ENCODE data around the gene ZNF280A. TPM values are rescaled to one million over a fixed set of nuclear protein-coding genes. Genes with fewer than 3 reads are reported as not detected.

ZNF280A gene
- polyA plus RNA-seq, 3 donors = not detected

- Mint-ChIP-seq H3K9me3 (peaks cover 0 to 4% (median 0%) of the 10 kb centered on the region in 7 donors), H3K27ac (no peak overlapping the region), H3K4me3 (no peak overlapping the region), H3K4me1 (peaks cover 7% of the 10 kb centered on the region), H3K27me3 (ENCODE audit: low read depth in 3 of 3) (peaks cover 2 to 8% (median 4%) of the 10 kb centered on the region in 3 donors), H3K36me3 (no peaks in the 10 kb centered on the region)
- Histone ChIP-seq H3K4me1 (ENCODE audit: control insufficient read depth in 1 of 2, insufficient read depth in 2 of 2, low read length in 2 of 2) (peaks cover 8 to 11% of the 10 kb centered on the region in 2 donors), H3K9ac (ENCODE audit: insufficient read depth, low read length, poor library complexity, severe bottlenecking) (no peak overlapping the region), H4K20me1 (ENCODE audit: insufficient read depth, low read length) (no peaks in the 10 kb centered on the region), H3K9me3 (replicated peaks in 1 of 2; ENCODE audit: control insufficient read depth in 1 of 2, insufficient read depth in 1 of 2, low read length in 2 of 2) (no peaks in the 10 kb centered on the region), H3K4me3 (replicated peaks in 1 of 3; ENCODE audit: low read depth in 2 of 3, low read length in 3 of 3) (no peak overlapping the region), H3K4me2 (replicated peaks; ENCODE audit: extremely low read depth, low read length, poor library complexity, severe bottlenecking) (no peak overlapping the region), H2AFZ (ENCODE audit: insufficient read depth, low read depth, low read length, poor library complexity, severe bottlenecking) (no peak overlapping the region), H3K27me3 (ENCODE audit: control insufficient read depth in 2 of 2, insufficient read depth in 2 of 2, low read length in 2 of 2) (no peaks in the 10 kb centered on the region), H3K36me3 (replicated peaks in 1 of 2; ENCODE audit: control insufficient read depth in 1 of 2, insufficient read depth in 2 of 2, low read length in 2 of 2) (no peaks in the 10 kb centered on the region), H3K79me2 (ENCODE audit: insufficient read depth, low read length) (no peaks in the 10 kb centered on the region), H3K27ac (ENCODE audit: low read depth in 1 of 2, low read length in 2 of 2) (no peak overlapping the region)
- TF ChIP-seq CTCF (IDR thresholded peaks at IDR 0.05) = no peak
- intact Hi-C loops (cut with micrococcal nuclease) = no loop called here
- no peak for DNase-seq
- WGBS (ENCODE audit: insufficient coverage) = 91% methylated on average over 5 of the region's 12 CpGs
Measured at GRCh38 chr22:22520667-22521602, 865 bp upstream of the ZNF280A start.

- no peak overlapping the region for H3K4me3 Mint-ChIP-seq
- no peaks in the 10 kb centered on the region for H3K36me3 ChIP-seq (replicated peaks in 1 of 2; ENCODE audit: control insufficient read depth in 1 of 2, insufficient read depth in 2 of 2, low read length in 2 of 2)
- no peaks in the 10 kb centered on the region for H3K4me1 Mint-ChIP-seq
- H3K79me2 ChIP-seq (ENCODE audit: insufficient read depth, low read length) = no peaks in the 10 kb centered on the region
- H3K27ac Mint-ChIP-seq = no peak overlapping the region
- no peak overlapping the region for H3K4me3 ChIP-seq (replicated peaks in 1 of 3; ENCODE audit: low read depth in 2 of 3, low read length in 3 of 3)
- H3K9me3 Mint-ChIP-seq = peaks cover 0 to 4% (median 0%) of the 10 kb centered on the region in 7 donors
- peaks cover 2 to 11% (median 8%) of the 10 kb centered on the region in 3 donors for H3K27me3 Mint-ChIP-seq (ENCODE audit: low read depth in 3 of 3)
- H2AFZ ChIP-seq (ENCODE audit: insufficient read depth, low read depth, low read length, poor library complexity, severe bottlenecking) = no peak overlapping the region
- no peak for DNase-seq
- H3K36me3 Mint-ChIP-seq = no peaks in the 10 kb centered on the region
- no peak overlapping the region for H3K4me2 ChIP-seq (replicated peaks; ENCODE audit: extremely low read depth, low read length, poor library complexity, severe bottlenecking)
- no peaks in the 10 kb centered on the region for H3K27me3 ChIP-seq (ENCODE audit: control insufficient read depth in 2 of 2, insufficient read depth in 2 of 2, low read length in 2 of 2)
- no peaks in the 10 kb centered on the region for H3K9me3 ChIP-seq (replicated peaks in 1 of 2; ENCODE audit: control insufficient read depth in 1 of 2, insufficient read depth in 1 of 2, low read length in 2 of 2)
- 100% methylated on average over 1 of the region's 5 CpGs for WGBS (ENCODE audit: insufficient coverage)
- no peaks in the 10 kb centered on the region for H3K4me1 ChIP-seq (ENCODE audit: control insufficient read depth in 1 of 2, insufficient read depth in 2 of 2, low read length in 2 of 2)
- TF ChIP-seq CTCF (IDR thresholded peaks at IDR 0.05) = no peak
- no peak overlapping the region for H3K9ac ChIP-seq (ENCODE audit: insufficient read depth, low read length, poor library complexity, severe bottlenecking)
- H4K20me1 ChIP-seq (ENCODE audit: insufficient read depth, low read length) = no peaks in the 10 kb centered on the region
- H3K27ac ChIP-seq (ENCODE audit: low read depth in 1 of 2, low read length in 2 of 2) = no peak overlapping the region
- intact Hi-C loops (cut with micrococcal nuclease) = no loop called here
Measured at GRCh38 chr22:22519591-22519990, 479 bp downstream of the ZNF280A start.

All from CD14-positive monocyte (primary cell).